Neutrophil (primary cell): Measurements from ENCODE around the gene KIF2C.

Experiments
- H3K27ac ChIP-seq: fragments of 200-600 bp; sonication (generic); 2 replicates; pipeline ENCODE4 v1.5.1; 2016; ENCODE audit warnings: mild to moderate bottlenecking, moderate library complexity
- H3K27me3 ChIP-seq: fragments of 200-600 bp; sonication (generic); 2 replicates; pipeline ENCODE4 v1.6.0; 2016; ENCODE audit warnings: mild to moderate bottlenecking
- H3K36me3 ChIP-seq: fragments of 200-600 bp; sonication (generic); 2 replicates; pipeline ENCODE4 v1.5.1; 2017
- H3K4me1 ChIP-seq, 2 experiments: fragments of 200-600 bp in 1 of 2; sonication (generic) in 1 of 2; 1 replicate in 1 of 2; 2 replicates in 1 of 2; pipeline versions ENCODE4 v1.5.1 to v1.6.1; 2013 to 2016; ENCODE audit warnings: low read depth in 1 of 2, low read length in 1 of 2, mild to moderate bottlenecking in 1 of 2, moderate library complexity in 1 of 2; ENCODE audit not compliant: control insufficient read depth in 1 of 2, insufficient read depth in 1 of 2
- H3K4me3 ChIP-seq, 2 experiments: fragments of 200-600 bp in 1 of 2; sonication (generic) in 1 of 2; 1 replicate in 1 of 2; 2 replicates in 1 of 2; pipeline ENCODE4 v1.5.1; 2013 to 2016; ENCODE audit warnings: low read depth in 1 of 2, low read length in 1 of 2, mild to moderate bottlenecking in 1 of 2, moderate library complexity in 1 of 2
- H3K9me3 ChIP-seq: fragments of 200-600 bp; sonication (generic); 2 replicates; pipeline ENCODE4 v1.5.1; 2016
- TF ChIP-seq, protein P1 (sequence below): fragments of 200-600 bp; sonication (generic); IDR thresholded peaks from 2 replicates; pipeline ENCODE4 v1.5.1; 2016; ENCODE audit warnings: antibody characterized with exemption

Gene KIF2C

DNA sequence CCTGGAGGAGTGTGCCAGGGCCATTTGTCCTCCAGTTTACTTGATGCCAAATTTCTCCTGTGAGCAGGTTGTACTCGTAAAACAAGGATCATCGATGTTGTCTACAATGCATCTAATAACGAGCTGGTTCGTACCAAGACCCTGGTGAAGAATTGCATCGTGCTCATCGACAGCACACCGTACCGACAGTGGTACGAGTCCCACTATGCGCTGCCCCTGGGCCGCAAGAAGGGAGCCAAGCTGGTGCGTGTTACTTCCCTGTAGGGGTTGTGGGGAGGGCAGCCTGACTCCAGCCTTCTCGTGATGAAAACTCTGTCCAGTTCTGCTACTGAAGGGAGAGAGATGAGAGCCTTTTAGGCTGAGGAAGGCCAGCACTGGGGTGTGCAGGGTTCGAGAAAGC is 37.9 kb downstream of the KIF2C start:
- Histone ChIP-seq H3K4me3 (no peak overlapping the region), H3K27ac (peak overlapping the region; percentile 10), H3K36me3 (peaks cover 40% of the 10 kb centered on the region), H3K27me3 (no peaks in the 10 kb centered on the region), H3K4me1 (peaks cover 19% of the 10 kb centered on the region in 2 experiments), H3K9me3 (no peaks in the 10 kb centered on the region)
- TF ChIP-seq, protein P1, sequence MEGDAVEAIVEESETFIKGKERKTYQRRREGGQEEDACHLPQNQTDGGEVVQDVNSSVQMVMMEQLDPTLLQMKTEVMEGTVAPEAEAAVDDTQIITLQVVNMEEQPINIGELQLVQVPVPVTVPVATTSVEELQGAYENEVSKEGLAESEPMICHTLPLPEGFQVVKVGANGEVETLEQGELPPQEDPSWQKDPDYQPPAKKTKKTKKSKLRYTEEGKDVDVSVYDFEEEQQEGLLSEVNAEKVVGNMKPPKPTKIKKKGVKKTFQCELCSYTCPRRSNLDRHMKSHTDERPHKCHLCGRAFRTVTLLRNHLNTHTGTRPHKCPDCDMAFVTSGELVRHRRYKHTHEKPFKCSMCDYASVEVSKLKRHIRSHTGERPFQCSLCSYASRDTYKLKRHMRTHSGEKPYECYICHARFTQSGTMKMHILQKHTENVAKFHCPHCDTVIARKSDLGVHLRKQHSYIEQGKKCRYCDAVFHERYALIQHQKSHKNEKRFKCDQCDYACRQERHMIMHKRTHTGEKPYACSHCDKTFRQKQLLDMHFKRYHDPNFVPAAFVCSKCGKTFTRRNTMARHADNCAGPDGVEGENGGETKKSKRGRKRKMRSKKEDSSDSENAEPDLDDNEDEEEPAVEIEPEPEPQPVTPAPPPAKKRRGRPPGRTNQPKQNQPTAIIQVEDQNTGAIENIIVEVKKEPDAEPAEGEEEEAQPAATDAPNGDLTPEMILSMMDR: no peak

DNA sequence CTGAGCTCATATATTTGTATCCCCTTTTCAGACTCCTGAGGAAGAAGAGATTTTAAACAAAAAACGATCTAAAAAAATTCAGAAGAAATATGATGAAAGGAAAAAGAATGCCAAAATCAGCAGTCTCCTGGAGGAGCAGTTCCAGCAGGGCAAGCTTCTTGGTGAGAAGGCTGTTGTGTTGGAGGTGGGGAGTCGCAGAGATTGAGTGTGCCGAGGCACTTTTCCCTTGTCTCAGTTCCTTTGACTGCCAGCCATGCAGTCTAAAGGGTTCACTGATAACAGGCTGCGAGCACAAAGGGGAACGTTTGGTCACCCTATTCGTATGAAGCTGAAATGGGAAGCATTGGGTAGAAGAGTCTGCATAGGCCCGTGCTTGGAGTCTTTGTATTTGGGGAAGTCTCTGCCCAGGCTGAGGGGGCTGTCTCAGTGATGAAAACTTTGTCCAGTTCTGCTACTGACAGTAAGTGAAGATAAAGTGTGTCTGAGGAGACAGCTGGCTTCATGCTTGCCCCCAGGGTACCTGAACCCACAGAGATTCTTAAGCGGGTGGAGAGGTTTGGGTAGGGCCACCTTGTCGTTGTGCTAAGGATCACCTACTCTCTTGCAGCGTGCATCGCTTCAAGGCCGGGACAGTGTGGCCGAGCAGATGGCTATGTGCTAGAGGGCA is 38.5 kb downstream of the KIF2C start:
- TF ChIP-seq, protein P1: no peak
- H3K36me3 ChIP-seq: peaks cover 40% of the 10 kb centered on the region
- H3K27ac ChIP-seq: peak overlapping the region; percentile 10
- peaks cover 19% of the 10 kb centered on the region in 2 experiments for H3K4me1 ChIP-seq
- H3K27me3 ChIP-seq: no peaks in the 10 kb centered on the region
- no peaks in the 10 kb centered on the region for H3K9me3 ChIP-seq
- no peak overlapping the region for H3K4me3 ChIP-seq

GRCh38 chr1:44778705-44779576 is 39.3 kb downstream of the KIF2C start:
- Histone ChIP-seq H3K27me3 (peaks cover 7% of the 10 kb centered on the region), H3K36me3 (peaks cover 40% of the 10 kb centered on the region), H3K9me3 (no peaks in the 10 kb centered on the region), H3K4me1 (peaks cover 24 to 25% of the 10 kb centered on the region in 2 experiments), H3K4me3 (no peak overlapping the region), H3K27ac (no peak overlapping the region)
- TF ChIP-seq, protein P1: no peak

- peaks cover 27 to 30% of the 10 kb centered on the region in 2 experiments for H3K4me1 ChIP-seq
- TF ChIP-seq, protein P1: no peak
These were observed 41.0 kb downstream of the KIF2C start for GRCh38 chr1:44780583-44781121.

GRCh38 chr1:44783697-44784093 is 44.1 kb downstream of the KIF2C start:
- H3K4me3 ChIP-seq: peak overlapping the region; percentile 12 to 57
- TF ChIP-seq, protein P1: no peak
- peaks cover 20% of the 10 kb centered on the region for H3K27me3 ChIP-seq
- H3K9me3 ChIP-seq: no peaks in the 10 kb centered on the region
- H3K27ac ChIP-seq: no peak overlapping the region
- H3K36me3 ChIP-seq: peaks cover 25% of the 10 kb centered on the region
- peaks cover 29% of the 10 kb centered on the region in 2 experiments for H3K4me1 ChIP-seq

More at GRCh38 chr1:44780583-44781121, 41.0 kb downstream of the KIF2C start:
- Histone ChIP-seq H3K36me3 (peaks cover 40% of the 10 kb centered on the region), H3K27me3 (peaks cover 20% of the 10 kb centered on the region), H3K27ac (no peak overlapping the region), H3K4me3 (no peak overlapping the region), H3K9me3 (no peaks in the 10 kb centered on the region)
